Measurements from ENCODE around the gene ATP2B2.

- TF ChIP-seq YY1 (IDR thresholded peaks at IDR 0.05; ENCODE audit: insufficient read depth, insufficient read length) (no peak), ZNF274 (IDR thresholded peaks at IDR 0.05; ENCODE audit: low read depth, low read length) (no peak)
Measured at GRCh38 chr3:10311710-10312109, 193.7 kb downstream of the ATP2B2 start.
